Endothelial cell of umbilical vein (primary cell): ENCODE measurements around the gene NDUFS2. TPM values are rescaled to one million over a fixed set of nuclear protein-coding genes. Genes with fewer than 3 reads are reported as not detected.

ENCODE experiments used
- BruUV-seq: library from RNA; stranded (reverse); fragments of 400-500 nt; replicated peaks from 2 replicates; lab custom pipeline; 2021; lab: Mats Ljungman, UMichigan
- CTCF ChIA-PET: fragments of 300-600, 350-600 bp; sonication (Branson Sonifier 250); formaldehyde crosslinking; loops from one replicate; lab custom pipeline; 2021; ENCODE audit warnings: antibody characterized with exemption, inconsistent platforms; lab: Charles Lee
- POLR2A ChIA-PET: fragments of 300-600, 350-600 bp; sonication (Branson Sonifier 250); formaldehyde crosslinking; loops from one replicate; lab custom pipeline; 2021; ENCODE audit warnings: antibody characterized with exemption, inconsistent platforms; lab: Charles Lee
- DNase-seq: peaks from one replicate; pipeline ENCODE4 v3.0.0-alpha.2; 2011; ENCODE audit warnings: low read depth, low spot score
- FAIRE-seq: peaks from 2 replicates; lab custom pipeline; 2011; peaks lifted over from hg19 to GRCh38; lab: Jason Lieb, UNC
- H2AFZ ChIP-seq: 2 replicates; pipeline ENCODE4 v1.6.0; 2012; ENCODE audit warnings: low read depth, low read length, control low read depth, inconsistent platforms
- H3K27ac ChIP-seq: 2 replicates; pipeline ENCODE4 v1.5.1; 2011; ENCODE audit warnings: low read depth, mild to moderate bottlenecking, control low read depth, low read length, moderate library complexity; ENCODE audit not compliant: insufficient read depth
- H3K27me3 ChIP-seq, 2 experiments: 2 replicates each; pipeline versions ENCODE4 v1.6.0 to v1.6.1; 2011; ENCODE audit warnings: low read length in 2 of 2, mixed read lengths in 1 of 2; ENCODE audit not compliant: control insufficient read depth in 2 of 2, insufficient read depth in 2 of 2
- H3K36me3 ChIP-seq, 2 experiments: 2 replicates in 1 of 2; 3 replicates in 1 of 2; pipeline ENCODE4 v1.5.1; 2011; ENCODE audit warnings: low read length in 2 of 2, mild to moderate bottlenecking in 1 of 2, moderate library complexity in 1 of 2; ENCODE audit not compliant: control insufficient read depth in 2 of 2, insufficient read depth in 2 of 2; ENCODE audit errors: extremely low read depth in 1 of 2
- H3K4me1 ChIP-seq: 3 replicates; pipeline ENCODE4 v1.5.1; 2011; ENCODE audit warnings: mild to moderate bottlenecking, low read length; ENCODE audit not compliant: control insufficient read depth, insufficient read depth; ENCODE audit errors: extremely low read depth
- H3K4me2 ChIP-seq: 2 replicates; pipeline ENCODE4 v1.6.1; 2011; ENCODE audit warnings: low read length, control low read depth, mixed read lengths; ENCODE audit not compliant: insufficient read depth
- H3K4me3 ChIP-seq, 3 experiments: fragments of 200-600 bp in 1 of 3; sonication (generic), shearing (Covaris generic) in 1 of 3; replicated peaks in 1 of 3; 2 replicates each; pipeline ENCODE4 v1.5.1; 2011 to 2016; ENCODE audit warnings: control low read depth in 3 of 3, low read length in 3 of 3, mild to moderate bottlenecking in 2 of 3, inconsistent platforms in 1 of 3, low read depth in 1 of 3, moderate library complexity in 1 of 3; ENCODE audit not compliant: insufficient read depth in 1 of 3
- H3K79me2 ChIP-seq: 2 replicates; pipeline ENCODE4 v1.6.0; 2012; ENCODE audit warnings: low read length, inconsistent platforms; ENCODE audit not compliant: control insufficient read depth, insufficient read depth
- H3K9ac ChIP-seq: replicated peaks from 2 replicates; pipeline ENCODE3; 2011; ENCODE audit warnings: low read length, control low read depth; ENCODE audit not compliant: insufficient read depth; ENCODE audit errors: extremely low read depth
- H3K9me1 ChIP-seq: replicated peaks from 3 replicates; pipeline ENCODE4 v1.6.0; 2011; ENCODE audit warnings: mild to moderate bottlenecking, low read length; ENCODE audit not compliant: control insufficient read depth, insufficient read depth; ENCODE audit errors: extremely low read depth
- H3K9me3 ChIP-seq: replicated peaks from 2 replicates; pipeline ENCODE4 v1.5.1; 2012; ENCODE audit warnings: low read length, inconsistent platforms; ENCODE audit not compliant: control insufficient read depth, insufficient read depth
- H4K20me1 ChIP-seq: replicated peaks from 2 replicates; pipeline ENCODE3; 2011; ENCODE audit warnings: mild to moderate bottlenecking, low read length; ENCODE audit not compliant: control insufficient read depth, insufficient read depth; ENCODE audit errors: extremely low read depth
- EZH2 ChIP-seq: IDR thresholded peaks from 2 replicates; pipeline ENCODE4 v1.6.1; 2012; ENCODE audit warnings: borderline replicate concordance, low read depth, mild to moderate bottlenecking, moderate library complexity, low read length, inconsistent platforms; ENCODE audit not compliant: severe bottlenecking
- FOS ChIP-seq: IDR thresholded peaks from 2 replicates; pipeline ENCODE4 v1.6.1; 2011; ENCODE audit warnings: mild to moderate bottlenecking, low read length, moderate library complexity, borderline replicate concordance; ENCODE audit not compliant: insufficient read depth
- GATA2 ChIP-seq: IDR thresholded peaks from 2 replicates; pipeline ENCODE4 v1.7.0; 2011; ENCODE audit warnings: low read depth, mild to moderate bottlenecking, moderate library complexity, mixed read lengths, low read length; ENCODE audit not compliant: insufficient read length, insufficient read depth
- JUN ChIP-seq: IDR thresholded peaks from 2 replicates; pipeline ENCODE4 v1.6.1; 2011; ENCODE audit warnings: borderline replicate concordance, low read depth; ENCODE audit not compliant: insufficient read length, insufficient read depth
- MYC ChIP-seq: IDR thresholded peaks from one replicate; pipeline ENCODE4 v1.6.1; 2011; ENCODE audit warnings: mild to moderate bottlenecking, low read depth, low read length
- POLR2AphosphoS5 ChIP-seq: IDR thresholded peaks from 2 replicates; pipeline ENCODE4 v1.6.1; 2012; ENCODE audit warnings: low read depth, mild to moderate bottlenecking, control low read depth, low read length, moderate library complexity; ENCODE audit not compliant: insufficient read depth
- dilution Hi-C: fragments of 300-500 bp; cut with MboI; formaldehyde crosslinking; loops from one replicate; pipeline ENCODE4 v1.15.0; 2019; ENCODE audit warnings: low sequenced_read_pairs; ENCODE audit not compliant: extremely low pct_ligation_motif_present
- intact Hi-C: fragments of 100-400 bp; cut with micrococcal nuclease; formaldehyde crosslinking; loops from one replicate; pipeline ENCODE4 v1.10.0; 2022
- polyA plus RNA-seq, 4 experiments: library from polyadenylated mRNA; depleted of rRNA in 3 of 4; stranded (reverse) in 3 of 4; unstranded in 1 of 4; fragments of >200 nt; gene quantifications; 2 replicates each; pipeline versions ENCODE4 v1.2.1 to v1.2.3, GENCODE V29; 2011 to 2012; ENCODE audit warnings: missing spikeins in 1 of 4
- total RNA-seq: library from RNA; stranded (reverse); gene quantifications from 2 replicates; pipeline ENCODE4 v1.2.3, GENCODE V29; 2021

Gene NDUFS2
- total and polyA plus RNA-seq, 2 donors (not counting 3 experiments of a cell fraction or from before 2014, with no cell fraction given), result 95.1 to 130 TPM

DNA sequence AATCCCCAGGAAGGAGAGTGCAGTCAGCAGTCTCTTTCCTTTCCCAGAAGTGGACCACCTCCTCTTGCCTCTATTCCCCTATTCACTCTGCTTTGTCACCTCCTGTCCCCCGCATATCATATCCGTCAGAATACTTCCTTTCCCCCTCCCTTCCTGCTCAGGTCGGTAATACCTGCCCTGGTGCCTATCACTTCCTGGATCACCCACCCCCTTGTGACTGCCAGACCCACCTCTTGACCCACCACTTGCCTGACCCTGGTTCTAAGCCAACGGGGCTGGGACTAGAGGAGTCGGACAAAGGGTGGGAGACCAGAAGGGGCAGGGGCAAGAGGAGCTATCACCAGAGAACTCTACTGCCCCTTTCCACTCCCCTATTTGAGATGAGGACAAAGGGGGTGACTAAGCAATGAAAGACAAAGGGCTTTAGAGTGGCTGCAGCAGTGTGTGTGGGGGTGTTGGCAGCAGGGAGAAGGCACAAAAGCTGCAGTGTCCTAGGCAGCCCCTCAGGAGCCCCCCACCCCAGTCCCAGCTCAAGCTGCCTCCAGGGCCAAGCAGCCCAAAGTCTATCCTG, 1.7 kb upstream of the NDUFS2 start:
- H3K27ac ChIP-seq, result peak overlapping the region; percentile 98
- intact Hi-C loops (loop anchor here (1.0 kb wide), 1 partner anchor 15 kb away; no protein-coding TSS in a partner anchor), dilution Hi-C loops (no loop called here)
- H3K9me1 ChIP-seq, result no peaks in the 10 kb centered on the region
- H3K9ac ChIP-seq, result peak overlapping the region; percentile 75
- ChIA-PET CTCF (interaction anchor here (2.9 to 3.2 kb wide), 2 partner anchors 9 to 34 kb away, joined by 10 to 18 read pairs; partner anchors contain the start of gene PPOX), POLR2A (interaction anchor here (0.9 kb wide), 1 partner anchor 25 kb away, joined by 4 read pairs; no protein-coding TSS in a partner anchor)
- BruUV-seq, result no TSS peak
- DNase-seq, result peak; percentile 59
- H3K4me3 ChIP-seq, result no peak overlapping the region
- FAIRE-seq, result no peak
- peak; percentile 80 for TF ChIP-seq GATA2
- TF ChIP-seq JUN, result no peak
- H3K36me3 ChIP-seq, result no peaks in the 10 kb centered on the region
- peak overlapping the region; percentile 47 for H3K4me2 ChIP-seq
- no peaks in the 10 kb centered on the region for H4K20me1 ChIP-seq
- H3K9me3 ChIP-seq, result no peaks in the 10 kb centered on the region
- no peaks in the 10 kb centered on the region for H3K27me3 ChIP-seq
- H3K4me1 ChIP-seq, result peaks cover 60% of the 10 kb centered on the region
- H2AFZ ChIP-seq, result no peak overlapping the region
- peaks cover 58% of the 10 kb centered on the region for H3K79me2 ChIP-seq

GRCh38 chr1:161200992-161201835, 953 bp upstream of the NDUFS2 start:
- DNase-seq, result peak; percentile 87
- intact Hi-C loops, result loop anchor here (1.0 kb wide), 2 partner anchors 16 to 35 kb away; partner anchors contain the start of gene PPOX
- H3K4me1 ChIP-seq, result peaks cover 60% of the 10 kb centered on the region
- H3K27ac ChIP-seq, result peak overlapping the region; percentile 98
- H2AFZ ChIP-seq, result no peak overlapping the region
- H3K79me2 ChIP-seq, result peaks cover 55% of the 10 kb centered on the region
- no TSS peak for BruUV-seq
- no peaks in the 10 kb centered on the region for H4K20me1 ChIP-seq
- peak overlapping the region in 1 of 3 experiments; percentile 7 for H3K4me3 ChIP-seq
- TF ChIP-seq POLR2AphosphoS5, result peak; percentile 83
- TF ChIP-seq EZH2, result no peak
- TF ChIP-seq FOS, result peak; percentile 84
- TF ChIP-seq GATA2, result peak; percentile 47
- no peak for TF ChIP-seq MYC
- TF ChIP-seq JUN, result peak; percentile 57
- peak overlapping the region; percentile 75 for H3K9ac ChIP-seq
- CTCF ChIA-PET, result interaction anchor here (0.9 to 5.1 kb wide), 13 partner anchors 7 to 181 kb away, joined by 3 to 28 read pairs (median 5); partner anchors contain the start of genes B4GALT3, PPOX and TOMM40L
- H3K4me2 ChIP-seq, result peak overlapping the region; percentile 47
- no peaks in the 10 kb centered on the region for H3K27me3 ChIP-seq
- no peaks in the 10 kb centered on the region for H3K9me1 ChIP-seq
- no peak for FAIRE-seq
- H3K9me3 ChIP-seq, result no peaks in the 10 kb centered on the region
- H3K36me3 ChIP-seq, result no peaks in the 10 kb centered on the region
- dilution Hi-C loops, result no loop called here
- POLR2A ChIA-PET, result interaction anchor here (0.8 to 1.7 kb wide), 6 partner anchors 12 to 112 kb away, joined by 3 to 15 read pairs (median 4); partner anchors contain the start of genes B4GALT3, PPOX and TOMM40L
